COLO829 (cell line): ENCODE results near the gene LCMT1.
"Not testable (repeated sequence)": the region's sequence is repeated elsewhere in the genome, so short reads cannot be mapped to it uniquely, and the experiment has no call there.

Experiments used
- DNase-seq: peaks from one replicate; pipeline ENCODE4 v3.0.0; 2012; ENCODE audit warnings: low spot score

The LCMT1 gene

GRCh38 chr16:25111403-25112166, at the start of gene LCMT1:
Gene LCMT1, plus strand, starts transcription at chr16:25111742. Its CDS starts 142 bp downstream, at chr16:25111884.
- DNase-seq: peak; percentile 98

GRCh38 chr16:25063102-25063501, 48.4 kb upstream of the LCMT1 start:
- no peak for DNase-seq

- no peak for DNase-seq
These were observed 47.7 kb upstream of the LCMT1 start for GRCh38 chr16:25063865-25064264.

- not testable (repeated sequence) for DNase-seq
These were observed 47.3 kb upstream of the LCMT1 start for GRCh38 chr16:25064281-25064680.

- DNase-seq: peak; percentile 50
These were observed 46.6 kb upstream of the LCMT1 start for GRCh38 chr16:25064937-25065336.

- no peak for DNase-seq
These were observed 45.6 kb upstream of the LCMT1 start for GRCh38 chr16:25065899-25066298.

- no peak for DNase-seq
These were observed 45.2 kb upstream of the LCMT1 start for GRCh38 chr16:25066426-25066746.

- DNase-seq: peak; percentile 77
These were observed 44.6 kb upstream of the LCMT1 start for GRCh38 chr16:25066747-25067631.

GRCh38 chr16:25073854-25074253, 37.7 kb upstream of the LCMT1 start:
- DNase-seq: no peak

- no peak for DNase-seq
These were observed 33.1 kb upstream of the LCMT1 start for GRCh38 chr16:25078386-25078978.

GRCh38 chr16:25079637-25080378, 31.7 kb upstream of the LCMT1 start:
- no peak for DNase-seq

- DNase-seq: no peak
These were observed 31.0 kb upstream of the LCMT1 start for GRCh38 chr16:25080420-25081131.

GRCh38 chr16:25081702-25082101, 29.8 kb upstream of the LCMT1 start:
- DNase-seq: no peak

- DNase-seq: no peak
These were observed 28.5 kb upstream of the LCMT1 start for GRCh38 chr16:25083065-25083464.

GRCh38 chr16:25083701-25084100, 27.8 kb upstream of the LCMT1 start:
- no peak for DNase-seq

GRCh38 chr16:25084797-25085196, 26.7 kb upstream of the LCMT1 start:
- DNase-seq: no peak

- no peak for DNase-seq
These were observed 23.8 kb upstream of the LCMT1 start for GRCh38 chr16:25087761-25088160.

- no peak for DNase-seq
These were observed 22.2 kb upstream of the LCMT1 start for GRCh38 chr16:25089351-25089750.

- DNase-seq: no peak
These were observed 19.1 kb upstream of the LCMT1 start for GRCh38 chr16:25092441-25092840.

GRCh38 chr16:25093208-25094061, 18.1 kb upstream of the LCMT1 start:
- no peak for DNase-seq

GRCh38 chr16:25094596-25094995, 16.9 kb upstream of the LCMT1 start:
- no peak for DNase-seq
